Activated T-helper 1 cell treated with anti-CD3 and anti-CD28 coated beads, Interleukin-2, amount 50 U/mL, for 16 hours (primary cell): ENCODE data around the gene CENPC.
A peak's percentile ranks its signal among the peaks of the same experiment; 100 is the strongest.

Source experiments
- DNase-seq, 2 donors: peaks; one replicate each; pipeline ENCODE4 v3.0.0-alpha.2; 2020; ENCODE audit warnings: low read depth in 1 of 2, low spot score in 1 of 2

The CENPC gene, protein sequence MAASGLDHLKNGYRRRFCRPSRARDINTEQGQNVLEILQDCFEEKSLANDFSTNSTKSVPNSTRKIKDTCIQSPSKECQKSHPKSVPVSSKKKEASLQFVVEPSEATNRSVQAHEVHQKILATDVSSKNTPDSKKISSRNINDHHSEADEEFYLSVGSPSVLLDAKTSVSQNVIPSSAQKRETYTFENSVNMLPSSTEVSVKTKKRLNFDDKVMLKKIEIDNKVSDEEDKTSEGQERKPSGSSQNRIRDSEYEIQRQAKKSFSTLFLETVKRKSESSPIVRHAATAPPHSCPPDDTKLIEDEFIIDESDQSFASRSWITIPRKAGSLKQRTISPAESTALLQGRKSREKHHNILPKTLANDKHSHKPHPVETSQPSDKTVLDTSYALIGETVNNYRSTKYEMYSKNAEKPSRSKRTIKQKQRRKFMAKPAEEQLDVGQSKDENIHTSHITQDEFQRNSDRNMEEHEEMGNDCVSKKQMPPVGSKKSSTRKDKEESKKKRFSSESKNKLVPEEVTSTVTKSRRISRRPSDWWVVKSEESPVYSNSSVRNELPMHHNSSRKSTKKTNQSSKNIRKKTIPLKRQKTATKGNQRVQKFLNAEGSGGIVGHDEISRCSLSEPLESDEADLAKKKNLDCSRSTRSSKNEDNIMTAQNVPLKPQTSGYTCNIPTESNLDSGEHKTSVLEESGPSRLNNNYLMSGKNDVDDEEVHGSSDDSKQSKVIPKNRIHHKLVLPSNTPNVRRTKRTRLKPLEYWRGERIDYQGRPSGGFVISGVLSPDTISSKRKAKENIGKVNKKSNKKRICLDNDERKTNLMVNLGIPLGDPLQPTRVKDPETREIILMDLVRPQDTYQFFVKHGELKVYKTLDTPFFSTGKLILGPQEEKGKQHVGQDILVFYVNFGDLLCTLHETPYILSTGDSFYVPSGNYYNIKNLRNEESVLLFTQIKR

DNA sequence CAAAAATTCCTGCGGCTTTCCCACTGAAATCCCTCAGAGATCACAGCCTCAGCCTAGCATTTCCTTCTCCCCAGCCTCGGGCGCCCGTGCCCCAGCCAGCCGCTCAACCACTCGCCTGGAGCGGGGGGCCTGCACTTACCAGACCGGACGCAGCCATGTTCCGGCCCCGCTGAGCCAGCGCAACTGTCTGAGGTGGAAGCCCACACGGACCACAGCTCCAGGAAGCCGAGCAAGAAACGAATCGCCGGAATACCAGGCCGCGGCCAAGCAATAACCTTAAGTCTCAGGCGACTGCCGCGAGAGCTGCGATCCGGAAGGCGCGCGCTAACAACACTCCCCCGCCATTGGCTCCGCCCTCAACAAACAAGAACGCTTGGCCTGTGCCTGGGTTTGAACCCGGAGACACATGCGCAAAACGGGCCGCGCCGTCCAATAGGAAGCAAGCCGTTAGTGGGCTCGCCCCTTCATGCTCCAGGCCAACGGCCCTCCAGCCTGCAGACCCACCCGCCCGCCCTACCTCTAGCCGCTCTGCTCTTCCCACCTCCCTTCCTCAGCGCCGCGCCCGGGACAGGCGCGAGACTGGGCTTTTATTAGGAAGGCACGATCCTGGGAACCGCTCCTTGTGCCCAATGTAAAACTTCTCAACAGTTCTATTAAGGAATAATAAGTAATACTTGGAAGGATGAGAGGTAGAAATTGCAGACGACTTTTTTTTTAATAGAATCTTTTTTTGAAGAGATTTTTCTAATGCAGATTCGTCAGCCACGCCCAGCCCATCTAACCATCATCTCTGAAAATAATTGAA is at the start of gene CENPC:
Gene CENPC (minus strand): TSS at position 305 of the 805 bp plus-strand sequence. CDS start 148 bp downstream, at position 157.
- peak; percentile 79 to 84 for DNase-seq

DNA sequence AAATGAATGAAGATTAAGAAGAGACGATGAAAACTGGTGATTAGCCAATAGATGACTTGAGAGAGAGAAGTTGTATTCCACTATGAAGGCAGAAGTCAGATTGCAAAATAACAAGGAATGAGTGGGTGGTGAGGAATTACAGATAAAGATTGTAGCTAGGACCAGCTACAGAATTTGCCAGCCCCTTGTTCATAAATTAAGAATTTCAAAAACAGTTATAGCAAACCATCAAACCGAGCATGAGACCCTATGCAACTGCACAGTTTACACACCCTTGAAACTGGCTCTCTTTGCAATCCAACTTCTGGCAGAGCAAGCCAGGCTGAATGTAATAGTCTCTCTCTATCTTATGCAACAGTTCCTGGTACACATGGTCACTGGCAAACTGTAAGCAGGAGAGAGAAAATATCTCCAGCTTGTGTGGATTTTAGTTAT is 48.5 kb upstream of the CENPC start:
- no peak for DNase-seq

DNA sequence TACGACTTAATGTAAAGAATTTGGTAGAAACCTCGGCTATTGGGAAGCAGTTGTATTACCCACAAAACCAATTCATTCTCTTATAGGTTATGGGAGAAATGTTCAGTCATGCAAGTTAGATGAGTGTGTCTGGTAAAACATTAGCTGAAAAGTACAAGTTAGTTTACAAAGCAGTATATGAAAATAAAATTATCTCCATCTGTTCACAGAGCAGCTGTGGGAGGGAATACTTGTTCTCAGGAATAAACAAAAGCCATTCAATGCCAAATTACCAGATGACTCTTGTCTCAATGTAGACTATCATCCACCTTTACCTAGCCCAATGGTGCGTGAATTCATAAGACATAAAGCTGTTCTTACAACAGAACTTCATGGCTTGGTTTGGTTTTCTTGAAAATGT is 41.9 kb upstream of the CENPC start:
- DNase-seq, result no peak

DNA sequence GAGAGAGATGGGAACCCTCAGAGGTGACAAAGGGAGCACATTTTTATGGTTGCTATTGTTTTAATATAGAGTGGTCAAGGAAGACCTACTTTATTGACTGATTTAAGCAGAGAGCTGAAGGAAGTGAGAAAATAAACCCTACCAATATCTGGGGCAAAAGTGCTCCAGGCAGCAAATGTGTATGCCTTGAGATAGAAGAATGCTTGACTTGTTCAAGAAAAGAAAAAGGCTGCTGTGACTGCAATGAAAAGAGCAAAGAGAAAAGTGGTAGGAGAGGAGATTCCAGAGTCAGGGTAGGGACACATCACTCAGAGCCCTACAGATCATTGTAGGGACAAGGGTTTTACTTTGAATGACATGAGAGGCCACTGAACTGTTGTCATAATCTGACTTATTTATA is 39.2 kb upstream of the CENPC start:
- no peak for DNase-seq

DNA sequence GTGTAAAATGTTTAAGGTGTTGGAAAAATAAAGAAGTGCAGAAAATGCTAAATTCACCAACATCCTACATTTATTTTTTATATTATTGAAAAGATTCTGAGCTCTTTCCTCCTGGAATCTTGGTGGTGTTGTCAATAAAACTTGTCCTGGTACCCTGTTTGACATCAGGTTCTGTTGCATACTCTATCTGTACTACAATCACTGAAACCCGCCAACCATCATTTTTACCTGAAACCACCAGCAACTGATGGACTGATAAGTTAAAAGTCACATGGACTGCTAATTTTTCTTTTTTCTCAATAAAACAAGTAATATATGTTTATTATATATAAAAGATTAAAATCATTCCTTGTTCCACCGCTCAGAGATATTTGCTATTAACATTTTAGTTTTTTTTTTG is 36.6 kb upstream of the CENPC start:
- DNase-seq, result no peak

DNA sequence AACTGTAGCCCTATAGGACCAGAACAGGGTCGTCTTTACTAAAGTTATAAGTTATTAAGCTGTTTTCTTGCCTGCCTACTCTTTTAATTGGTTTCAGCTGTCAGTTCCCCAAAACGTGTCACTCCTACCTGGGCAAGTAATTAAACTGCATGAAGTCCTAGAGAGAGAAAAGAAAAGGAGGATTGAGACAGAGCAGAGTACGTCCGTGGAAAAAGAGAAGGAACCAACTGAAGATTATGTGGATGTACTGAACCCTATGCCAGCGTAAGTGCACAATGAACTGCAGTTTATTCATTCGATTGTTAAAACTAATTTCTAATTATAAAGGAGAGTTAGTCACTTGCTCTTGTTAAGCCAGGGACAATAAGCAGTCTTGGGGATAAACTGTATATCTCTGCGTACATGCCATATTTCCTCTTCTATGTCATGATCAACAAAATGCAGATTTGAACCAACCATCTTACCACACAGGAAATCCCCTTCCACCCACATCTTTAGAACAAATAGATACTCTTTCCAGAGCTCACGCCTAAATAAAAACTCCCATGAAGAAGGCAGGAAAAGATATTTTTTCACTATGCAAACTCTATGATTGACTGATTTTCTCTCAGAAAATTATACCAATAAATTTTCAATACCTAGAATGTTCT is 36.0 kb upstream of the CENPC start:
- no peak for DNase-seq

DNA sequence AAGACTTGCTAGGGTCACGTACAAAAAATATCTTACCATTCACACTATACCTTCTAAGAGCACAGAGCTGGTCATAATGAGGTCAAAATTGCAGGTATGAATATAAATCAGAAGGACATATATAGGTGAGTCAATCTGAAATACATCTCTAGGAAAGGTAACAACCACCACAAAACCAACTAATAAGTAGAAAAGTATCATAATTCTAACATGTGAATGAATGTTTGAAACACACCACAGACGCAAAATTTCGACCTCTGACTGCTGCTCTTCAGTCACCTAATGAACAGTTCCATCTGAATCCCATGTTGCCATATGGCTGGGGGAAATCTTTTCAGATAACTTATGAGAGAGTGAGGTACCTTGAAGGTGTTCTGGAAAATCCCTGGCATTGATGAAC is 35.3 kb upstream of the CENPC start:
- no peak for DNase-seq

DNA sequence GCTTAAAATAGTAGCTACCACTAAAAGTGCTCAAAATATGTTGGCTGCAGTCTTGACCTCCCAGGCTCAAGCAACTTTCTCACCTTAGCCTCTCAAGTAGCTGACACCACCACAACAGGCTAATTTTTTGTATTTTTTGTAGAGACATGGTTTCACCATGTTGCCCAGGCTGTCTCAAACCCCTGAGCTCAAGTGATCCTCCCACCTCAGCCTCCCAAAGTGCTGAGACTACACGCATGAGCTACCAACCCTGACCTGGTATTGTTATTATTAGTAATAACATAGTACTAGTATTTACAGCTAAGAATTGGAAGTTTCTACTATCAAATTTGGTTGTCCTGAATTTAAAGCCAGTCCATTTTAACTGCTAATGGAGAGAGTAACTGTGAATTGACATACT is 31.2 kb upstream of the CENPC start:
- DNase-seq, result no peak

DNA sequence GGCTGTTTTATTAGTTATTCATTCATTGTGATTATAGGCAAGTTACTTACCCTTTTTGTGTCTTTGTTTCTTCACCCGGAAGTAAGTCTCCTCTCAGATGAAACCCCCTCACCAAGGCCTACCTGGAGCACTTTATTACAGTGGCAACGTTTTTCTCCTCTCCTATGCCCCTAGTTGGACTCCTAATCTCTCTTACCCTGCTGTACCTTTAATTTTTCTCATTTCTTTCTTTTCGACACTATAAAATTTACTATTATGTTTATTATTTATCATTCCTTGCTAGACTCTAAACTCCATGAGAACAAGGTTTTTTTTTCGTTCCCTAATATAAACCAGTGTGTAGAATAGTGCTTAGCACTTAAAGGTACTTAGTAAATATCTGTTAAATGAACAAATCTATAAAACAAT is 30.8 kb upstream of the CENPC start:
- DNase-seq, result no peak

DNA sequence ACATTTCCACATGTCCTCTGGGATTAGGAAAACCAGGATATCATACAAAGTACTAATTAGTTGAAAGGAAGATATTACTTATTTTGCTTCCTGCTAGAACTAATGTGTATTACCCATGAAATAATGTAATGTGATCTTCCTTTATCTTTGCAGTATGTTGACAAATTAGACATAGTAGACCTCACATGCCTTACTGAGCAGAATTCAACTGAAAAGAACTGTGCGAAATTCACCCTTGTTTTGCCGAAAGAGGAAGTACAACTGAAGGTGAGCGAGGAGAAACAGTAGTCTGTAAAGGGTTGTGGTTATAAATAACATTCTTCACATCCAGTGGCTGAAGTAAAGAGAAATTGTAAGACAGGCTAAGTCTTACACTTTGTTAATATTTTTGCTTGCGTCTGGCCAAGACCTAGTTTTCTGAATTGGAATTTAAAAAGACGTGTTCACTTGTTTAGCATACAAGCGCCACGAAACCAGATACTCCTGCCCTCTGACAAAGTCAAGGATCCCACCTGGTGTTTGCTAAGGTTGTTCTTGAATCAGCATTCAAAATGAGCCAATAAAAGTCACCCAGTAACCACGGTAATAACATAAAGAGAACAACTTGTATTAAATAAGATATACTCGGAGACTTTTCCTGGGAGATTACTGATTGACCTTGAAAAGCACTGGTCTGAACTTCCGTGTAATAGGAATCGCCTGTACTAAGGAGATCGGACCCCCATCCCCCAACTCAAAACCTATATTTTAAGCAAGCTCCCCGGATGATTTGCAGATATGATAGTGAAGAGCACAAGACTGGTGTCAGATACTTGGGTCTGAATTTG is 30.1 kb upstream of the CENPC start:
- DNase-seq, result no peak

DNA sequence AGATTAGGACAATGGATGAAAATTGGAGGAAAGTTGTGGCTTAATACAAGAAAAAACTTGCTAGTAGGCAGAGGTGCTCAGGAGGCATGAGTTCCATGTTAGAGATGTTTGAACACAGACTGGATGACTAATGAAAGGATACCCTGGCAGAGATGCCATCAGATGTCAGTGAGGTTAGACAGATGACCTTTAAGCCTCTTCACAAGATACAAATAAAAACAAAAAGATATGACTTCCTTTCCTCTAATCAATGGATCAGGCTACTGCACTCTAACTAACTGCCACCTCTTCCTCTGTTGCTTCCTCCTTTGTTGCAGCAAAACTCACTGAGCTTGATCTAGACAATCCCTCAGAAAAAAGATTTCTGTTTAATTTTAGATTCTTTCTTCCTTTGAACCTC is 27.9 kb upstream of the CENPC start:
- no peak for DNase-seq

DNA sequence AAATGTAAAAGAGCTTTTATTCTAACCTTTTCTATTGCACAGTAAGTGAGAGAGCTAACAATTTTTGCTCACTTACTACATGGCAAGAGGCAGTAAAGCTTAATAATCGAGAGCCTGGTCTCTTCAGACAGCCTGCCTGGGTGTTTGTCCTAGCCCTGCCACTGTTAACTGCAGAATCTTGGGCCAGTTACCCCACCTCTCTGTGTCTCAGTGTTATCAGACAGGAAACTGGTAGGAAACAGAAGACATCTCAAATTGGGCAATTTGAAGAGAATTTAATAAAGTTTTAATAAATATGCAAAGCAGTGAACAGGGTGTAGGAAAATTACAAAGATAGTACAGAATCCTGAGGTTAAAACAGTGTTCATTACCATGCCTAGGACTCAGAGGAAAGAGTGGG is 26.7 kb upstream of the CENPC start:
- no peak for DNase-seq

DNA sequence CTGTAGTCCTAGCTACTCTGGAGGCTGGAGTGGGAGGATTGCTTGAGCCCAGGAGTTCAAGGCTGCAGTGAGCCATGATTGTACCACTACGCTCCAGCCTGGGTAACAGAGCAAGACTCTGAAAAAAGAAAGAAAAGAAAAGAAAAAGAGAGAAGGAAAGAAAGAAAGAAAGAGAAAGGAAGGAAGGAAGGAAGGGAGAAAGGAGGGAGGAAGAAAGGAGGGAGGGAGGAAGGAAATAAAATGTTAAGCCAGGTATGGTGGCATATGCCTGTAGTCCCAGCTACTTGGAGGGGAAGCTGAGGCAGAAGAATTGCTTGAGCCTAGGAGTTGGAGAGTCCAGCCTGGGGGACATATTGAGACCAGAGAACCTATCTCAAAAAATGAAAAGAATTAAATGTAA is 25.2 kb upstream of the CENPC start:
- no peak for DNase-seq

DNA sequence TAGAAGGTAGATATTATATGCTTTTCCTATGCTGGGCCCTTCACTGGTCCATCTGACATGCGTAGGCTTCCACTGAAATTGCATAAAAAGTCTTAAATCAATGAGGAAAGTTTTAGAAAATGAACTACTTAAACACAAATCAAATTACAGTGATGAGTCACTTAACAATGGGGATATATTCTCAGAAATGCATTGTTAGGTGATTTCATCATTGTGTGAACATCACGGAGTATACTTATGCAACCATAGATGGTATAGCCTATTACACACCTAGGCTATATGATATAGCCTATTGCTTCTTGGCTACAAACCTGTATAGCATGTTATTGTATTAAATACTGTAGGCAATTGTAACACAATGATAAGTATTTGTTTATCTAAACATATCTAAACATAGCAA is 23.5 kb upstream of the CENPC start:
- DNase-seq, result no peak

DNA sequence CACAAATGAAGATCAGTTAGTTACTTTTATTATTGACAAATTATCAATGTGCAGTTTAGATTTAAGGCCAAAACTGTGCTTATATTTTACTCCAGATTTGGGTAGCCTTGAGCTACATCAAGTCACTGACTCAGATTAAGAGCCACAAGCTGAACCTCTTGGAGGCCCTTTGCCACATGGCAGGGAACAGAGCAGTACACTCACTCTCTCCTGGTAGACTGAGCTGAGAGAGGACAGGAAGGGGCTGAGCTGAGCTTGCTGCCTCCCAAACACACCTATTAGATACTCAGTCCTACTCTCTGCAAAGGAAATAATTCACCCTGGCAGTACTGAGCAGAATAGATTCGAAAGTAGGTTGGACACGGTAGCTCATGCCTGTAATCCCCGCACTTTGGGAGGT is 21.0 kb upstream of the CENPC start:
- DNase-seq, result no peak

DNA sequence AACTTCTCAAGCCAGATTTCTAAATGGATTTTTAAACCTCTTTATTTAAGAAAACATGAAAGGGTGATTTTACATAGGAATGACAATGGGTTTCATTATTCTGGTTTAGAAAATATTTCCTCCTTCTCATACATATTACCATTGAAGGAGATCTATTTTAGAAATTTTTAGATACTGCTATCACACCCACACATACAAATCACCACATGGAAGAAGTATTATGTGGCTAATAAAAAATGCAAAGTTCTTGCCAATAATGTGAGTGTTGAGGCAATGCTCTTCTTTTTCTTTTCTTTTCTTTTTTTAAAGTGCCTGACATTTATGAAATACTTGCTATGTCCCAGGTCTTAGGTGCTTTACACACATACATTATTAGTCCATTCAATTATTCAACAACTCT is 20.0 kb upstream of the CENPC start:
- no peak for DNase-seq

DNA sequence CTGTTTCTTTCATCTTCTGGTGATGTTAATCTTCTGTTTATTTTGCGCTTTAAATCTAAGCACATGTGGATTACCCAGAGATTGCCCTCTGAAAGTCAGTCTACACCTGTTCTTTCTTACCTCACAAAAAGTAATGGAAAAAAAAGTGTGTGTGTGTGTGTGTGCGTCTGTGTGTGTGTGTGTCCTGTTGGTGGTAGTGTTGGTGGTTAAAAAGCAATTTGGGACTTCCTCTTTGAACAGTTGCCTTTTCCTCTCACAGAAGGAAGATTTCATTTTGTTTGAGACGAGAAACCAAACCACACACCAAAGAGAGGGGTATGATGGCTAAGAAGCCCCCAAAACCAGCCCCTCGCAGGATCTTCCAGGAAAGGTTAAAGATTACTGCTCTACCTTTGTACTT is 13.2 kb upstream of the CENPC start, which contains the start of gene STAP1:
Gene STAP1 (plus strand): TSS at position 235 of the 400 bp plus-strand sequence. CDS start 83 bp downstream, at position 318.
- no peak for DNase-seq

DNA sequence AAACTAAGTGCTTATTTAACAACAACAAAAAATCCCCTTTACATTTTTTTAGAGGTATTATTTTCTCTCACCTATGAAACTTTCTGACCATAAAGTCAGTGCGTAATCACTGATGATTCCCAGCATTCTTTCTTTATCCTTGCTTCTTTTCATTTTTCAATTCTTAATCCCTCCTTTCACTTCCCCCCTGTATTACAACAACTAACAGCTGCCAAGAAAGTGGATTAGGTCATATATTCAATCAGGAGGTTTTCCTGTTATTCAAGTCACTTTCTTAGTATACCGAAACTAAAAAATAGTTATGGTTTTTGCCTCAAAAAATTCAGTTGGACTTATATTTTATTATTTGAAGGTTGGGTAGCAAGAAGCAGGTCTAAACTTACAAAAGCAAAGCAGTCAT is 11.1 kb upstream of the CENPC start:
- DNase-seq, result no peak

DNA sequence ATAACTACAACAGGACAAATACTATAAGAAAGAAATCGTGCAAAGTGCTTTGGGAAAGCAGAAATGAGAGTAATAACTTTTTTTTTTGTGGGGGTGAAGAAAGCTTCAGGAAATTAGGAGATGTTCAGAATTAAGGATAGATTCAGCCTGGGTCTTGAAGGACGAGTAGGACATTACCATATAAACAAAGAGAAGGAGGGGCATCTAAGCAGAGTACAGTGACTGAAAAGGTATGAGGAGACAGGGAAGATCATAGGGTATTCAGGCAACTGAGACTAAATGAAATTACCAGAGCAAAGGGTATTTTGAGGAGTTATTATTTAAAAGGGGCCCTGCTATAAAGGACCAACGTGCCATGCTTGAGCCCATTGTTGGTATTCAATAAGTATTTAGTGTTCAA is 10.1 kb upstream of the CENPC start:
- no peak for DNase-seq

DNA sequence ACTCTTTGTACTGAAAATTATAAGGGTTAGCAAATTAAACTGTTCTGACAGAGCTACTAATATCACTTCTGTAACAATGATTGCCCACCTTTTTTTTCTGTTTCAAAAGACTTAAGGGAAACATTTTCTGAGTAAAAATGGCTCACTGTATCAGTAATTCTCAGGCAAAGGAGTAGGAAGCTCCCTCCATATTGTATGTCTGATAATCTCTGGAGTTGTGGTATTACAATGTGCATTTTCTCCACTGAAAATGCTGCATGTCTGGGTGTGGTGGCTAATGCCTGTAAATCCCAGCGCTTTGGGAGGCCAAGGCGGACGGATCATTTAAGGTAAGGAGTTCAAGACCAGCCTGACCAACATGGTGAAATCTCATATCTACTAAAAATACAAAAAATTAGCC is 8.8 kb upstream of the CENPC start:
- DNase-seq, result no peak
